Nephron (organoid): ENCODE measurements around the gene SETD3.

Experiments used
- H3K27ac Mint-ChIP-seq, 3 experiments: 2 replicates each; pipeline ENCODE4 v1.8.0; 2020; ENCODE audit warnings: mixed read lengths in 3 of 3, mild to moderate bottlenecking in 2 of 3, moderate library complexity in 1 of 3
- H3K27me3 Mint-ChIP-seq: 2 replicates; pipeline ENCODE4 v1.8.0; 2021; ENCODE audit warnings: low read depth, mild to moderate bottlenecking, moderate library complexity, mixed read lengths
- H3K36me3 Mint-ChIP-seq: 2 replicates; pipeline ENCODE4 v1.8.0; 2020; ENCODE audit warnings: low read depth, mixed read lengths
- H3K4me1 Mint-ChIP-seq: 2 replicates; pipeline ENCODE4 v1.8.0; 2020; ENCODE audit warnings: mixed read lengths
- H3K4me3 Mint-ChIP-seq, 3 experiments: 2 replicates each; pipeline ENCODE4 v1.8.0; 2020; ENCODE audit warnings: mild to moderate bottlenecking in 3 of 3, mixed read lengths in 3 of 3, moderate library complexity in 2 of 3
- H3K9me3 Mint-ChIP-seq: 2 replicates; pipeline ENCODE4 v1.8.0; 2020; ENCODE audit warnings: mixed read lengths
- CTCF ChIP-seq, 3 experiments: fragments of 200-600 bp; sonication (generic); IDR thresholded peaks; one replicate each; pipeline ENCODE4 v1.5.0; 2021; ENCODE audit warnings: antibody characterized with exemption in 3 of 3; ENCODE audit not compliant: unreplicated experiment in 3 of 3

The SETD3 gene

GRCh38 chr14:99432485-99432884 lies 48.2 kb downstream of the SETD3 start:
- H3K4me3 Mint-ChIP-seq: no peak overlapping the region
- peaks cover 16% of the 10 kb centered on the region for H3K4me1 Mint-ChIP-seq
- H3K9me3 Mint-ChIP-seq: peaks cover 7% of the 10 kb centered on the region
- no peak for TF ChIP-seq CTCF (IDR thresholded peaks at IDR 0.05; ENCODE audit: unreplicated experiment in 3 of 3)
- H3K27ac Mint-ChIP-seq: peak overlapping the region; percentile 43 to 54 (median 45)
- H3K27me3 Mint-ChIP-seq: no peaks in the 10 kb centered on the region
- H3K36me3 Mint-ChIP-seq: peaks cover 82% of the 10 kb centered on the region

GRCh38 chr14:99431986-99432385 lies 48.7 kb downstream of the SETD3 start:
- Mint-ChIP-seq H3K4me1 (peaks cover 17% of the 10 kb centered on the region), H3K9me3 (peaks cover 7% of the 10 kb centered on the region), H3K4me3 (no peak overlapping the region), H3K27ac (peak overlapping the region; percentile 45 to 54 (median 50)), H3K36me3 (peaks cover 78% of the 10 kb centered on the region), H3K27me3 (no peaks in the 10 kb centered on the region)
- TF ChIP-seq CTCF (IDR thresholded peaks at IDR 0.05; ENCODE audit: unreplicated experiment in 3 of 3): no peak

- H3K27me3 Mint-ChIP-seq: no peaks in the 10 kb centered on the region
- H3K9me3 Mint-ChIP-seq: peaks cover 7% of the 10 kb centered on the region
- H3K36me3 Mint-ChIP-seq: peaks cover 78% of the 10 kb centered on the region
- TF ChIP-seq CTCF (IDR thresholded peaks at IDR 0.05; ENCODE audit: unreplicated experiment in 3 of 3): peak in 2 of 3 experiments; percentile 27 to 32
- peaks cover 29% of the 10 kb centered on the region for H3K4me1 Mint-ChIP-seq
- H3K27ac Mint-ChIP-seq: peak overlapping the region in 1 of 3 experiments; percentile 15
- no peak overlapping the region for H3K4me3 Mint-ChIP-seq
Measured at GRCh38 chr14:99430491-99430890, 50.2 kb downstream of the SETD3 start.

- no peak overlapping the region for H3K27ac Mint-ChIP-seq
- H3K9me3 Mint-ChIP-seq: peaks cover 7% of the 10 kb centered on the region
- H3K27me3 Mint-ChIP-seq: no peaks in the 10 kb centered on the region
- peaks cover 68% of the 10 kb centered on the region for H3K36me3 Mint-ChIP-seq
- TF ChIP-seq CTCF (IDR thresholded peaks at IDR 0.05; ENCODE audit: unreplicated experiment in 3 of 3): no peak
- H3K4me3 Mint-ChIP-seq: no peak overlapping the region
- H3K4me1 Mint-ChIP-seq: peaks cover 46% of the 10 kb centered on the region
Measured at GRCh38 chr14:99427632-99428300, 52.9 kb downstream of the SETD3 start.

- Mint-ChIP-seq H3K4me1 (peaks cover 46% of the 10 kb centered on the region), H3K9me3 (peaks cover 7% of the 10 kb centered on the region), H3K4me3 (no peak overlapping the region), H3K27me3 (no peaks in the 10 kb centered on the region), H3K36me3 (peaks cover 59% of the 10 kb centered on the region), H3K27ac (peak overlapping the region in 1 of 3 experiments; percentile 60)
- no peak for TF ChIP-seq CTCF (IDR thresholded peaks at IDR 0.05; ENCODE audit: unreplicated experiment in 3 of 3)
Measured at GRCh38 chr14:99426813-99427346, 53.8 kb downstream of the SETD3 start.

- TF ChIP-seq CTCF (IDR thresholded peaks at IDR 0.05; ENCODE audit: unreplicated experiment in 3 of 3): no peak
- Mint-ChIP-seq H3K27me3 (no peaks in the 10 kb centered on the region), H3K36me3 (peaks cover 58% of the 10 kb centered on the region), H3K9me3 (peaks cover 7% of the 10 kb centered on the region), H3K4me1 (peaks cover 46% of the 10 kb centered on the region), H3K4me3 (peak overlapping the region in 1 of 3 experiments; percentile 44), H3K27ac (peak overlapping the region; percentile 9 to 60 (median 31))
Measured at GRCh38 chr14:99426265-99426664, 54.4 kb downstream of the SETD3 start.
